Measurements from ENCODE around the gene C17orf113. TPM values are rescaled to one million over a fixed set of nuclear protein-coding genes. Genes with fewer than 3 reads are reported as not detected.

C17orf113 gene
- total RNA-seq, 4 donors from 2014 or later, result 1.2 to 2.9 (median 2.1) TPM

DNA sequence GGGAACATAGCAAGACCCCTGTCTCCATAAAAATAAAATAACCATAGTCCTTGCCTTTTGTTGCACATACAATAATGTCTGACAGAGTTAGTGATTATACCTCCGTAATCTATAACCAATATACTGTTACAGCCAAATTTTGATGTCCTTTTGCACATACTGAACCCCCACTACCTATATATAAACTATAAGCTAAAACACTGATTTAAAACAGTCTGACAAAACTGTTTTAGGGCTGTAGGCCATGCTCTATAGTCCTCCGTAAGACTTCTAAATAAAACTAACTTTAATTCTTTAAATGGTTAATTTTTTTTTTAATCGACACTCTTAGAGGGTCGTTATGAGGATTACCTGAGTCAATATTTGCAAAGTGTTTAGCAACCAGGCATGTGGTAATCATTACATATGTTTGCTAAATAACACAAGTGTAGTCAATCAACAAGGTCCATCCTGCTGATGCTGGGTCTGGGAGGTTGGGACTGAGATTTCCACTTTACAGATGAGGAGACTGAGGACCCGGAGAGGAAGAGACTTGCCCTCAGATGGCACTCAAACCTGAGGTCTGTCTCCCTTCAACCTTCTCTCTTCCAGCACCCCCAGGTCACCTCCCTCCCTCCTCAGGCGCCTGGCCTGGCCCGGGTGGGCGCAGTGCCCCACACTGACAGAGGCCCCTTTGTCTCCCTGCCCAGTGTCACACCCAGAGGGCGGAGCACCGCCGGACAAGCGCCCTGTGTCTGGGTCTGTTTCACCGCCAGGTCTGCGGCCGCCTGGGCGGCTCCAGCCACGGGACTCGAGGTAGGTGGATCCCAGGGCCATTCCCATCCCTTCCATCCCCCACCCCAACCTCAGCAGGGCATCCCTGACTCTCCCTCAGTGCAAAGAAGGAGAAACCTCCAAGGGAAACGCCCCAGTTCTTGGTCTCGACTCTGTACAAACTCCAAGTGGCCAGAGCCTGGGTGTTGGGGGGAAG, 37.6 kb upstream of the C17orf113 start:
- 52 to 53% methylated on average over 19 to 20 of the region's 20 CpGs for WGBS, 2 donors

DNA sequence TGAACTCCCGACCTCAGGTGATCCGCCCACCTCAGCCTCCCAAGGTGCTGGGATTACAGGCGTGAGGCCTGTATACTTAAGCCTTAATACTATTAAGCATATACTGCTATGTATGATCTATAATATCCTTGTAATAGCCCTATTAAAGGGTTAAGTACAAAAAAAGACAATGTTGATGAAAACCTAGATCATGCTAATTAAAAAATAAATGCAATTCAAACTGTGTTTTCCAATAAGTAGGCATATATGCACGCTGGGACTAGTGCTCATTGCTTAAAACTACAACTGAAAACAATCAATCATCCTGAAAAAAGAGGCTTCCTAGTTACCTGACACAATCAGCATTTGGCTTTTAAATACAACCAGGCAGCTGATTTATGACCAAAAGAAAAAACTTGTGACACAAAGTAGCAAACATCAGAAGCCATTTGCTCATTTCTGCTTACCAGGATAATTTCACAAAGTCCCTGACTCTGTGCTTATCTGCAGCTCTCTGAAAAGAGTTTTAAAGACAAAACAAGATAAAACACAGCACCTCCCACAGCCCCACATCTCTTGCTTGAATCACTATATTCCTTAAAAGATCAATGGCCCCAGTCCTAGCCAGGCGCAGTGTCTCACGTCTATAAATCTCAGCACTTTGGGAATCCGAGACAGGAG, 36.8 kb upstream of the C17orf113 start:
- TF ChIP-seq EP300 (IDR thresholded peaks at IDR 0.05) (no peak), POLR2A (IDR thresholded peaks at IDR 0.05) (no peak)
- TF ChIP-seq, protein P1, sequence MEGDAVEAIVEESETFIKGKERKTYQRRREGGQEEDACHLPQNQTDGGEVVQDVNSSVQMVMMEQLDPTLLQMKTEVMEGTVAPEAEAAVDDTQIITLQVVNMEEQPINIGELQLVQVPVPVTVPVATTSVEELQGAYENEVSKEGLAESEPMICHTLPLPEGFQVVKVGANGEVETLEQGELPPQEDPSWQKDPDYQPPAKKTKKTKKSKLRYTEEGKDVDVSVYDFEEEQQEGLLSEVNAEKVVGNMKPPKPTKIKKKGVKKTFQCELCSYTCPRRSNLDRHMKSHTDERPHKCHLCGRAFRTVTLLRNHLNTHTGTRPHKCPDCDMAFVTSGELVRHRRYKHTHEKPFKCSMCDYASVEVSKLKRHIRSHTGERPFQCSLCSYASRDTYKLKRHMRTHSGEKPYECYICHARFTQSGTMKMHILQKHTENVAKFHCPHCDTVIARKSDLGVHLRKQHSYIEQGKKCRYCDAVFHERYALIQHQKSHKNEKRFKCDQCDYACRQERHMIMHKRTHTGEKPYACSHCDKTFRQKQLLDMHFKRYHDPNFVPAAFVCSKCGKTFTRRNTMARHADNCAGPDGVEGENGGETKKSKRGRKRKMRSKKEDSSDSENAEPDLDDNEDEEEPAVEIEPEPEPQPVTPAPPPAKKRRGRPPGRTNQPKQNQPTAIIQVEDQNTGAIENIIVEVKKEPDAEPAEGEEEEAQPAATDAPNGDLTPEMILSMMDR (IDR thresholded peaks at IDR 0.05), result no peak
- peaks cover 0 to 20% (median 0%) of the 10 kb centered on the region in 4 donors for H3K4me1 ChIP-seq
- no peak for DNase-seq (ENCODE audit: low spot score in 2 of 2)
- H3K27ac ChIP-seq, result peak overlapping the region in 2 of 4 donors; percentile 54 to 82
- no peaks in the 10 kb centered on the region for H3K36me3 ChIP-seq
- no peaks in the 10 kb centered on the region for H3K9me3 ChIP-seq
- H3K4me3 ChIP-seq, result no peak overlapping the region
- peaks cover 0 to 11% of the 10 kb centered on the region in 2 donors for H3K27me3 ChIP-seq
- WGBS, 2 donors, result 75 to 80% methylated on average over 7 of the region's 7 CpGs

More for the DNA sequence above, 37.6 kb upstream of the C17orf113 start:
- peak overlapping the region in 3 of 4 donors; percentile 32 to 82 (median 65) for H3K27ac ChIP-seq
- peak; percentile 31 to 37 for TF ChIP-seq EP300 (IDR thresholded peaks at IDR 0.05)
- TF ChIP-seq, protein P1 (IDR thresholded peaks at IDR 0.05), result peak in 1 of 5 experiments; percentile 19
- TF ChIP-seq POLR2A (IDR thresholded peaks at IDR 0.05), result no peak
- H3K36me3 ChIP-seq, result no peaks in the 10 kb centered on the region
- no peaks in the 10 kb centered on the region for H3K9me3 ChIP-seq
- peaks cover 0 to 29% (median 0%) of the 10 kb centered on the region in 4 donors for H3K4me1 ChIP-seq
- peaks cover 0 to 11% of the 10 kb centered on the region in 2 donors for H3K27me3 ChIP-seq
- no peak for DNase-seq (ENCODE audit: low spot score in 2 of 2)
- H3K4me3 ChIP-seq, result peak overlapping the region in 1 of 4 donors; percentile 36

DNA sequence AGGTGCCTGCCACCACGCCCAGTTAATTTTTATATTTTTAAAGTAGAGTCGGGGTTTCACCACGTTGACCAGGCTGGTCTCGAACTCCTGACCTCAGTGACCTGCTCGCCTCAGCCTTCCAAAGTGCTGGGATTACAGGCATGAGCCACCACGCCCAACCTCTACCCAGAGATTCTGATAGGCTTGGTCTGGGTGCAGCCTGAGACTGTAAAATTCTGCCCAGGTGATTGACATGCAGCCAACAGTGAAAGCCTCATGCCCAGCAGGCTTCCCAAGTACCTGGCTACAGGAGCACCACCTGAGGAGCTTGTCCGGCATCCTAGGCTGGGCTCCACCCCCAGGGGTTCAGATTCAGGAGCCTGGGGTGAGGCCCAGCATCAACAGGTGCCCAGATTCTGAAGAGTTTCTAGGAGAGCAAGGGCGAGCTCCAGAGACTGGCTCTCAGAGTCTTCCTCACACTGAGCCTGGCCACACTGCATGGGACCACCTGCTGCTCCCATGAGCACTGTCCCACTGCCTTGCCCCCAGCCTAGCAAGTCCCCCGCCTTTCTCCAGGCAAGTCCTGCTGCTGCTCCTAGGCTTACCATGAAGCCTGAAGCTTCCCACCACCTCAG, 31.2 kb upstream of the C17orf113 start:
- Histone ChIP-seq H3K4me3 (no peak overlapping the region), H3K27me3 (no peaks in the 10 kb centered on the region), H3K27ac (no peak overlapping the region), H3K36me3 (no peaks in the 10 kb centered on the region), H3K9me3 (no peaks in the 10 kb centered on the region), H3K4me1 (no peaks in the 10 kb centered on the region)
- TF ChIP-seq POLR2A (IDR thresholded peaks at IDR 0.05) (no peak), EP300 (IDR thresholded peaks at IDR 0.05) (no peak)
- TF ChIP-seq, protein P1 (IDR thresholded peaks at IDR 0.05), result no peak
- DNase-seq (ENCODE audit: low spot score in 2 of 2), result no peak
- 81 to 89% methylated on average over 7 to 9 of the region's 9 CpGs for whole genome bisulfite sequencing, 2 donors

DNA sequence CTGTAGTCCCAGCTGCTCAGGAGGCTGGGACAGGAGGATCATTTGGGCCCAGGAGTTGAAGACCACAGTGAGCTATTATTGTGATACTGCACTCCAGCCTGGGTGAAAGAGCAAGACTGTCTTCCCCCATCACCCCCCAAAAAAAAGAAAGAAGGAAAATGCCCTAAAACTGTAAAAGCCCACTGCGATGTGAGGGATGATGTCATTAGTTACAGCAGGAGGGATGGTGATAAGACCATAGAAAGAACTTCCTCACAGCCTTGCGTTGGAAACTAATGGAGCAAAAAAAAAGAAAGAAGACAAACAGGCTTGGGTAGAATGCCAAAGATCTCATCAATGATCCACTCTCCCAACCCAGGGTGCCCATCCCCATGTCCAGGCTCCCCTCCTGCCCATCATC, 29.1 kb upstream of the C17orf113 start:
- TF ChIP-seq POLR2A (IDR thresholded peaks at IDR 0.05), result no peak
- no peak for TF ChIP-seq EP300 (IDR thresholded peaks at IDR 0.05)
- TF ChIP-seq, protein P1 (IDR thresholded peaks at IDR 0.05), result no peak
- no peaks in the 10 kb centered on the region for H3K9me3 ChIP-seq
- whole genome bisulfite sequencing, 2 donors, result 70 to 91% methylated on average over 2 of the region's 2 CpGs
- no peaks in the 10 kb centered on the region for H3K36me3 ChIP-seq
- DNase-seq (ENCODE audit: low spot score in 2 of 2), result no peak
- H3K27ac ChIP-seq, result no peak overlapping the region
- H3K27me3 ChIP-seq, result no peaks in the 10 kb centered on the region
- no peaks in the 10 kb centered on the region for H3K4me1 ChIP-seq
- H3K4me3 ChIP-seq, result no peak overlapping the region
